Kasumi-1 (cell line): ENCODE measurements around the gene CDRT15L2.
"Not testable (repeated sequence)": the region's sequence is repeated elsewhere in the genome, so short reads cannot be mapped to it uniquely, and the experiment has no call there.

Experiments
- DNase-seq, 2 experiments: peaks; one replicate each; lab custom pipeline; 2025; lab: John Stamatoyannopoulos, UW

Gene CDRT15L2

GRCh38 chr17:20575071-20575470 is 4.5 kb upstream of the CDRT15L2 start:
- not testable (repeated sequence) for DNase-seq

- not testable (repeated sequence) for DNase-seq
These were observed 4.5 kb downstream of the CDRT15L2 start for GRCh38 chr17:20583891-20584577.

- not testable (repeated sequence) for DNase-seq
These were observed 9.4 kb downstream of the CDRT15L2 start for GRCh38 chr17:20588744-20589453.

GRCh38 chr17:20589454-20589810 is 9.9 kb downstream of the CDRT15L2 start:
- DNase-seq: not testable (repeated sequence)

GRCh38 chr17:20591040-20591439 is 11.5 kb downstream of the CDRT15L2 start:
- not testable (repeated sequence) for DNase-seq

GRCh38 chr17:20605568-20605967 is 26.0 kb downstream of the CDRT15L2 start:
- not testable (repeated sequence) for DNase-seq

- not testable (repeated sequence) for DNase-seq
These were observed 30.0 kb downstream of the CDRT15L2 start for GRCh38 chr17:20609490-20609889.

- no peak for DNase-seq
These were observed 31.8 kb downstream of the CDRT15L2 start for GRCh38 chr17:20611309-20611708.

GRCh38 chr17:20612635-20613034 is 33.1 kb downstream of the CDRT15L2 start:
- DNase-seq: no peak

- no peak for DNase-seq
These were observed 33.7 kb downstream of the CDRT15L2 start for GRCh38 chr17:20613248-20613647.

GRCh38 chr17:20613905-20614304 is 34.4 kb downstream of the CDRT15L2 start:
- DNase-seq: no peak

- not testable (repeated sequence) for DNase-seq
These were observed 35.9 kb downstream of the CDRT15L2 start for GRCh38 chr17:20615461-20615860.
